Mesenchymal stem cell (in vitro differentiated cells and primary cell): ENCODE results near the gene TNFRSF4.

Source experiments
- DNase-seq: peaks from one replicate; pipeline ENCODE4 v3.0.0-alpha.2; 2013
- H2AFZ ChIP-seq: one replicate; pipeline ENCODE4 v1.6.1; 2013; ENCODE audit warnings: low read depth, mild to moderate bottlenecking, control low read depth, inconsistent platforms, low read length, moderate library complexity
- H2AK5ac ChIP-seq: 2 replicates; pipeline ENCODE4 v1.6.1; 2013; ENCODE audit warnings: low read length, moderate library complexity, mild to moderate bottlenecking, inconsistent platforms; ENCODE audit not compliant: severe bottlenecking
- H2BK120ac ChIP-seq: one replicate; pipeline ENCODE4 v1.6.1; 2013; ENCODE audit warnings: low read depth, mild to moderate bottlenecking, inconsistent platforms, low read length, moderate library complexity
- H2BK12ac ChIP-seq, 2 experiments: one replicate each; pipeline ENCODE4 v1.6.1; 2013; ENCODE audit warnings: inconsistent platforms in 2 of 2, low read length in 2 of 2, mild to moderate bottlenecking in 2 of 2, moderate library complexity in 2 of 2, control low read depth in 1 of 2
- H2BK15ac ChIP-seq: one replicate; pipeline ENCODE4 v1.6.1; 2013; ENCODE audit warnings: mild to moderate bottlenecking, low read depth, inconsistent platforms; ENCODE audit not compliant: poor library complexity, severe bottlenecking
- H2BK5ac ChIP-seq: 2 replicates; pipeline ENCODE4 v1.6.1; 2013; ENCODE audit warnings: low read depth, mild to moderate bottlenecking, low read length, control low read depth, inconsistent platforms; ENCODE audit not compliant: poor library complexity, severe bottlenecking
- H3K14ac ChIP-seq, 2 experiments: one replicate each; pipeline ENCODE4 v1.6.1; 2013; ENCODE audit warnings: inconsistent platforms in 2 of 2, low read length in 2 of 2, control low read depth in 1 of 2, mild to moderate bottlenecking in 1 of 2, moderate library complexity in 1 of 2
- H3K18ac ChIP-seq, 2 experiments: one replicate each; pipeline ENCODE4 v1.6.1; 2013; ENCODE audit warnings: inconsistent platforms in 2 of 2, low read length in 2 of 2, control low read depth in 1 of 2, low read depth in 1 of 2, mild to moderate bottlenecking in 1 of 2
- H3K23ac ChIP-seq, 2 experiments: one replicate each; pipeline ENCODE4 v1.6.1; 2013; ENCODE audit warnings: inconsistent platforms in 2 of 2, low read length in 2 of 2, mild to moderate bottlenecking in 2 of 2, moderate library complexity in 2 of 2, control low read depth in 1 of 2
- H3K27ac ChIP-seq: 2 replicates; pipeline ENCODE4 v1.5.1; 2013; ENCODE audit warnings: mild to moderate bottlenecking, moderate library complexity, low read length, control low read depth, inconsistent platforms; ENCODE audit not compliant: poor library complexity, severe bottlenecking
- H3K27me3 ChIP-seq, 2 experiments: 2 replicates each; pipeline versions ENCODE4 v1.6.1 to v1.7.0; 2013; ENCODE audit warnings: low read length in 2 of 2, mild to moderate bottlenecking in 2 of 2, moderate library complexity in 2 of 2, control low read depth in 1 of 2, inconsistent platforms in 1 of 2; ENCODE audit not compliant: control insufficient read depth in 1 of 2, insufficient read depth in 1 of 2
- H3K36me3 ChIP-seq, 2 experiments: 2 replicates each; pipeline versions ENCODE4 v1.6.1 to v1.7.0; 2013; ENCODE audit warnings: low read length in 2 of 2, control low read depth in 1 of 2, inconsistent platforms in 1 of 2, low read depth in 1 of 2, mild to moderate bottlenecking in 1 of 2; ENCODE audit not compliant: insufficient read depth in 2 of 2, control insufficient read depth in 1 of 2
- H3K4ac ChIP-seq, 2 experiments: one replicate each; pipeline ENCODE4 v1.6.1; 2013; ENCODE audit warnings: inconsistent platforms in 2 of 2, low read length in 2 of 2, mild to moderate bottlenecking in 2 of 2, moderate library complexity in 2 of 2, control low read depth in 1 of 2, low read depth in 1 of 2
- H3K4me1 ChIP-seq: 2 replicates; pipeline ENCODE4 v1.6.1; 2013; ENCODE audit warnings: low read depth, low read length, control low read depth; ENCODE audit not compliant: control insufficient read depth, insufficient read depth
- H3K4me2 ChIP-seq: 2 replicates; pipeline ENCODE4 v1.6.1; 2013; ENCODE audit warnings: low read length, mild to moderate bottlenecking, inconsistent platforms; ENCODE audit not compliant: poor library complexity, severe bottlenecking
- H3K4me3 ChIP-seq, 2 experiments: 2 replicates each; pipeline versions ENCODE4 v1.5.1 to v1.7.0; 2013; ENCODE audit warnings: low read length in 2 of 2, mild to moderate bottlenecking in 2 of 2, control low read depth in 1 of 2, low read depth in 1 of 2; ENCODE audit not compliant: insufficient read depth in 1 of 2
- H3K79me1 ChIP-seq: replicated peaks from 2 replicates; pipeline ENCODE4 v1.6.1; 2013; ENCODE audit warnings: mild to moderate bottlenecking, control low read depth, low read length, inconsistent platforms; ENCODE audit not compliant: poor library complexity, severe bottlenecking
- H3K9ac ChIP-seq: 2 replicates; pipeline ENCODE4 v1.7.0; 2013; ENCODE audit warnings: mild to moderate bottlenecking, low read length, moderate library complexity
- H3K9me3 ChIP-seq: 2 replicates; pipeline ENCODE4 v1.7.0; 2013; ENCODE audit warnings: mild to moderate bottlenecking, low read length; ENCODE audit not compliant: control insufficient read depth
- H4K8ac ChIP-seq: one replicate; pipeline ENCODE4 v1.6.1; 2013; ENCODE audit warnings: inconsistent platforms, mild to moderate bottlenecking, low read length, moderate library complexity
- H4K91ac ChIP-seq: one replicate; pipeline ENCODE4 v1.6.1; 2013; ENCODE audit warnings: mild to moderate bottlenecking, low read length, inconsistent platforms
- WGBS: methylation state at CpG from one replicate; pipeline ENCODE4 v1.1.7; 2013; ENCODE audit warnings: mixed read lengths; 5-methylcytosine and 5-hydroxymethylcytosine counted together

Gene TNFRSF4

GRCh38 chr1:1230656-1231399 lies 16.9 kb upstream of the TNFRSF4 start:
- Histone ChIP-seq H3K14ac (no peak overlapping the region), H3K9me3 (peaks cover 3% of the 10 kb centered on the region), H3K4me2 (peak overlapping the region; percentile 50), H3K27ac (peak overlapping the region; percentile 42), H2BK15ac (no peak overlapping the region), H3K36me3 (peaks cover 34 to 72% of the 10 kb centered on the region in 2 experiments), H3K18ac (peak overlapping the region; percentile 88 to 95), H3K4ac (peak overlapping the region in 1 of 2 experiments; percentile 93), H3K4me1 (peaks cover 28% of the 10 kb centered on the region), H2BK120ac (no peak overlapping the region), H2AFZ (no peak overlapping the region), H3K23ac (no peak overlapping the region), H3K9ac (peak overlapping the region; percentile 93), H4K8ac (no peak overlapping the region), H3K79me1 (peaks cover 30% of the 10 kb centered on the region), H3K4me3 (peak overlapping the region; percentile 94 to 95), H2BK12ac (no peak overlapping the region), H2BK5ac (no peak overlapping the region), H2AK5ac (no peak overlapping the region), H3K27me3 (no peaks in the 10 kb centered on the region), H4K91ac (no peak overlapping the region)
- WGBS: 39% methylated on average over 23 of the region's 24 CpGs
- DNase-seq: peak; percentile 87

- H4K8ac ChIP-seq: no peak overlapping the region
- no peak overlapping the region for H3K4me2 ChIP-seq
- no peaks in the 10 kb centered on the region for H3K27me3 ChIP-seq
- no peak overlapping the region for H2BK15ac ChIP-seq
- H3K4me1 ChIP-seq: peaks cover 32% of the 10 kb centered on the region
- no peak overlapping the region for H3K23ac ChIP-seq
- no peak overlapping the region for H3K18ac ChIP-seq
- H3K4me3 ChIP-seq: peak overlapping the region in 1 of 2 experiments; percentile 95
- H3K36me3 ChIP-seq: peaks cover 44 to 75% of the 10 kb centered on the region in 2 experiments
- H2BK12ac ChIP-seq: no peak overlapping the region
- H2AK5ac ChIP-seq: no peak overlapping the region
- peaks cover 38% of the 10 kb centered on the region for H3K79me1 ChIP-seq
- peak overlapping the region; percentile 93 for H3K9ac ChIP-seq
- no peak for DNase-seq
- peaks cover 3% of the 10 kb centered on the region for H3K9me3 ChIP-seq
- 98% methylated on average over 19 of the region's 19 CpGs for WGBS
- no peak overlapping the region for H3K14ac ChIP-seq
- H3K27ac ChIP-seq: no peak overlapping the region
- H2AFZ ChIP-seq: no peak overlapping the region
- no peak overlapping the region for H2BK5ac ChIP-seq
- no peak overlapping the region for H3K4ac ChIP-seq
- no peak overlapping the region for H2BK120ac ChIP-seq
- H4K91ac ChIP-seq: no peak overlapping the region
Observed at GRCh38 chr1:1229770-1230169, 15.8 kb upstream of the TNFRSF4 start.

DNA sequence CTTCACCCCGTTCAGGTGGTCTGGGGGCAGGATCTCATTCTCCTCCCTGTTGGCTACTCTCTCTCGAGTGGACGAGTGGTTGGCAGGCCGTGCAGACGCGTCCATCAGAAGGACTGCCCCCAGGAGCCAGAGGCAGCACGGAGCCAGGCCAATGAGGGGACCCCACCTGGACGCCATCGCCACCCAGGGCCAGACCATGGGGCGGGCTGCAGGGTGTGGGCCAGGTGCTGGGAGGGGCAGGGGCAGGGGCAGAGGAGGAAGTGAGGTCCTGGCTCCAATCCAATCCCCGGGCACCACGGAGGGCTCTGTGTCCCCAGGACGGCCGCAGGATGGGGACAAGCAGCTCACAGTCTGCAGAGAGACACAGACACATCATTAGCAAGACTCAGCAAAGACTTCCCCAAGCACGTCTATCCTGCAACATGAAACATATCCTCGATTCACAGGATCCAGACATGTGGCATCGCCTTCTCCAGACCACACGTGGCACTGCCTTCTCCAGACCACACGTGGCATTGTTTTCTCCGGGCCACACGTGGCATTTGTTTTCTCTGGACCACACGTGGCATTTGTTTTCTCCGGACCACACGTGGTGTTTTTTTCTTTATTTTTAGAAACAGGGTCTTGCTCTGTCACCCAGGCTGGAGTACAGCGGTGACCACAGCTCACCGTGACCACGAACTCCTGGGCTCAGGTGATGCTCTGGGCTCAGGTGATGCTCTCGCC lies 14.8 kb upstream of the TNFRSF4 start:
- Histone ChIP-seq H3K4ac (no peak overlapping the region), H3K4me3 (no peak overlapping the region), H3K23ac (no peak overlapping the region), H2BK120ac (no peak overlapping the region), H2AFZ (no peak overlapping the region), H3K9me3 (peaks cover 3% of the 10 kb centered on the region), H4K8ac (no peak overlapping the region), H4K91ac (no peak overlapping the region), H2AK5ac (no peak overlapping the region), H3K9ac (no peak overlapping the region), H3K27ac (no peak overlapping the region), H3K27me3 (no peaks in the 10 kb centered on the region), H2BK15ac (no peak overlapping the region), H2BK5ac (no peak overlapping the region), H3K4me1 (peaks cover 29% of the 10 kb centered on the region), H3K79me1 (peaks cover 36% of the 10 kb centered on the region), H3K4me2 (no peak overlapping the region), H3K36me3 (peaks cover 47 to 76% of the 10 kb centered on the region in 2 experiments), H3K18ac (no peak overlapping the region), H2BK12ac (no peak overlapping the region), H3K14ac (no peak overlapping the region)
- 96% methylated on average over 28 of the region's 28 CpGs for WGBS
- DNase-seq: no peak

DNA sequence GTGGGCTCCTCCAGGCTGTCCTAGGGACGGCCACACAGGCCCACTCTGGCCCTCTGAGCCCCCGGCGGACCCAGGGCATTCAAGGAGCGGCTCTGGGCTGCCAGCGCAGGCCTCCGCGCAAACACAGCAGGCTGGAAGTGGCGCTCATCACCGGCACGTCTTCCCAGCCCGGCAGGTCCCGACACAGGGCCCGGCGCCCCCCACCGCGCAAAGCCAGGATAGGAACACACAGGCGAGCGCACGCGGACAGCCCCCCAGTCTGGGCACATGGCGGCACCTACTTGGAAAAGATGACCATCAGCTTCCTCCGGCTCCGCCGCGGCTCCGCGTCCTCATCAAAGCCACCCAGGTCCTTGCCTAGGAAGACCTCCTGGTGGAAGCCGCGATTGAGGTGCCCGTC lies 14.2 kb upstream of the TNFRSF4 start:
- 98% methylated on average over 30 of the region's 30 CpGs for WGBS
- no peaks in the 10 kb centered on the region for H3K27me3 ChIP-seq
- no peak overlapping the region for H2AFZ ChIP-seq
- H4K8ac ChIP-seq: no peak overlapping the region
- H3K9ac ChIP-seq: no peak overlapping the region
- H3K23ac ChIP-seq: no peak overlapping the region
- H3K36me3 ChIP-seq: peaks cover 45 to 77% of the 10 kb centered on the region in 2 experiments
- H3K9me3 ChIP-seq: no peaks in the 10 kb centered on the region
- no peak overlapping the region for H3K27ac ChIP-seq
- peaks cover 27% of the 10 kb centered on the region for H3K4me1 ChIP-seq
- no peak overlapping the region for H2BK5ac ChIP-seq
- no peak overlapping the region for H4K91ac ChIP-seq
- no peak overlapping the region for H2BK12ac ChIP-seq
- no peak overlapping the region for H2BK120ac ChIP-seq
- no peak overlapping the region for H2AK5ac ChIP-seq
- H2BK15ac ChIP-seq: no peak overlapping the region
- no peak overlapping the region for H3K14ac ChIP-seq
- peaks cover 36% of the 10 kb centered on the region for H3K79me1 ChIP-seq
- no peak overlapping the region for H3K4me3 ChIP-seq
- no peak overlapping the region for H3K18ac ChIP-seq
- DNase-seq: no peak
- no peak overlapping the region for H3K4me2 ChIP-seq
- no peak overlapping the region for H3K4ac ChIP-seq
